NCI-H345 treated with DMSO at 0.1 percent for 48 hours (cell line): ENCODE measurements around the gene TRPM5.

Experiments
- DNase-seq: peaks from one replicate; lab custom pipeline; 2025; ENCODE audit not compliant: unreplicated experiment; lab: John Stamatoyannopoulos, UW

TRPM5 gene

DNA sequence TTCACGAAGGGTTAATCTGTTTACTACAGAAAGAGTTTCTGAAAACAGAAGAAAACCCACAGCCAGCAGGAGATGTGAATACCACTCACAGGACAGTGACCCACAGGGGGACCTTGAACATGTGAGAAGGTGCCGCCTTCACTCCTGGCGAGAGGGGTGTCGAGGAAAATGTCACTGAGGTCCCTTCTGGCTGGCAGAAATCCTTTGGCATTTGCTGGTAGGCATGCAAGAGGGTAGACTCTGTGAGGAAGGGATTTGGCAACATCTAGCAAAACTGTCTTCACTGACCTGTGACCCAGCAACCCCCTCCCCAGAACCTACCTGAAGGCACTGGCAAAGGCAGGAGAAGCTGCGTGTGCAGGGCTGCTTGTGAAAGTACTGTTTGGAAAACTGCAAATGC lies 9.1 kb upstream of the TRPM5 start:
- no peak for DNase-seq

GRCh38 chr11:2452321-2453012 lies 8.2 kb upstream of the TRPM5 start:
- no peak for DNase-seq

- DNase-seq = no peak
These were observed 7.6 kb upstream of the TRPM5 start for GRCh38 chr11:2451916-2452315.

DNA sequence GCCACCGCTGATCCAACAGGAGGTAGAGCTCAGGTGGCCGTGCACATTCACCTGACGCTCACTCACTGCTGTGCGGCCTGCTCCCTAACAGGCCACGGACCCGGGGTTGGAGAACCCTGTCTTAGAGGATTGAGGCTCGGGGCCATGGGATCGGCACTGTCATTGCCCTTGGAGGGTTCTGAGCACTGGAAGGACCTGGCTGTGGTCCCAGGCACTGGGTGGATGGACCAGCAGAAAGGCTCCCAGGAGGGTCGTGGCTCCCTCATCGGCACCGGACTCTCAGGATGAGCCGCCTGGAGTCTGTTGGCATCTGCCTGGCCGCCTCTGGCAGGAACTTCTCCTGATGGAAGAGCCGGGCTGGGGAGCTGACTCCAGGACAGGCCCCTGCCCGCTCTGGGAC lies 7.0 kb upstream of the TRPM5 start:
- no peak for DNase-seq

GRCh38 chr11:2450321-2451041 lies 6.2 kb upstream of the TRPM5 start:
- no peak for DNase-seq

DNA sequence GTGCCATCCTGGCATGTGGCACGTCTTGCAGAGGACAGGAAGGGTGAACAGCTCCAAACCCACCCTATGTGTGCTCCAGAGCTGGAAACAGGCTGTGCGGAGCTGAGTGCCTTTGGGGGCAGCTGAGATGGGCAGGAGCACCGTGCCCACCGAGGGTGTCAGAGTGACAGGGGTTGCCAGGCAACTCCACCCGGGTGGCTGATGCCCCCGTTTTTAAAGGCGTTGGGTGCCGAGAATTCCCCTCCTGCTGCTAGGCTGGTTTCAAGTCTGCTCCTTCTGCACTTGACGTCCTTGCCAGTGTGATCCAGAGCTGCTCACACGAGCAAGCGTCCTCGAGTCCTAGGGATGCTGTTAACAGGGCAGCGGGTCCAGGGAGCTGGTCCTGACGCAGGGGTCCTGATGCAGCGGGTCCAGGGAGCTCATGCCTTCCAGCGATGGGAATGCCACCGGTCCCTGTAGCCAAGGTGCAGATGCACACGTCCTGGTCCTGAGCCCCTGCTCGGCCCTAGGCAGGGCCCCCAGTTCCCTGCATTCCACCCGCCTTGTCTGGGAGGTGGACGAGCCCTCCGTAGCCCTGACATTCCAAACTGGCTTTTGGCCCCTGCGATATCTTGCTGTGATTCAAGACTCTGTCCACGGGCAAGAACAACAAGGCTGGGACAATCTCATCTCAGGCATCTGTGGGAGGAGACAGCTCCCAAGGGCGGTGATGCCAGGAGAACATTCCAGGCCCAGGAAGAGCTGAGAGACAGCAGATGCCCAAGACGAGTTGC lies 5.4 kb upstream of the TRPM5 start:
- no peak for DNase-seq

- DNase-seq = no peak
These were observed 4.6 kb upstream of the TRPM5 start for GRCh38 chr11:2448661-2449547.

DNA sequence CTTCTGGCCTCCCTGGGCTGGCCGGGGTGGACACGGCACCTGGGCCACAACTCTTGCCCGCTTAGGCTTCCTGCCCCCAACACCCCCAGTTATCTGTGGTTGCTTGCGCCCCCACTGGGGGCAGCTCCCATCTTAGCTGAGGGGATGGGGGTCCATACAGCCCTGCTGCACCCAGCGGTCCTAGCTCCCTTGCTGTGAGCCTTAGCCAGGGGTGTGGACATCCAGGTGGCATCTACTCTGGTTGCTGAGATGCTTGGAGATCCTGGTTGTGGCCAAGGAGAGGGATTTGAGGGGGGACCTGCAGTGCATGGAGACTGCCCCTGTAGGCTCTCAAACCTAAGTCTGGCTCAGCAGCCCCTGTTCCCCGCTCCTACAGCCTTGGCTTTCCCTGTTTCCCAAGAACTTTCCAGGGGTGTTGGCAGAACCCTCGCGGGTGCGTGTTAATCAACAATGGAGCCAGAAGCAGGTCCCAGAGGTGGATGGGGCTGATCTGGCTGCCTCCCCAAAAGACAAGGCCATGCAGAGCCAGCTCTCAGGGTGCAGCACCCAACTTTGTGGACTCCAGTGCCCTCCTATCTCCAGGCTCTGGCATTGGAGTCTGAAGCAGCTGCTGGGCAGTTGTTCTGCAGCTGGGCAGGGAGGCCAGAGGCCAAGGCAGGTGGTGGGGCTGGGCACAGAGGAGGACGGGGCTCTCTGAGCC lies 3.8 kb upstream of the TRPM5 start:
- DNase-seq = no peak

GRCh38 chr11:2447253-2447950 lies 3.1 kb upstream of the TRPM5 start:
- no peak for DNase-seq

DNA sequence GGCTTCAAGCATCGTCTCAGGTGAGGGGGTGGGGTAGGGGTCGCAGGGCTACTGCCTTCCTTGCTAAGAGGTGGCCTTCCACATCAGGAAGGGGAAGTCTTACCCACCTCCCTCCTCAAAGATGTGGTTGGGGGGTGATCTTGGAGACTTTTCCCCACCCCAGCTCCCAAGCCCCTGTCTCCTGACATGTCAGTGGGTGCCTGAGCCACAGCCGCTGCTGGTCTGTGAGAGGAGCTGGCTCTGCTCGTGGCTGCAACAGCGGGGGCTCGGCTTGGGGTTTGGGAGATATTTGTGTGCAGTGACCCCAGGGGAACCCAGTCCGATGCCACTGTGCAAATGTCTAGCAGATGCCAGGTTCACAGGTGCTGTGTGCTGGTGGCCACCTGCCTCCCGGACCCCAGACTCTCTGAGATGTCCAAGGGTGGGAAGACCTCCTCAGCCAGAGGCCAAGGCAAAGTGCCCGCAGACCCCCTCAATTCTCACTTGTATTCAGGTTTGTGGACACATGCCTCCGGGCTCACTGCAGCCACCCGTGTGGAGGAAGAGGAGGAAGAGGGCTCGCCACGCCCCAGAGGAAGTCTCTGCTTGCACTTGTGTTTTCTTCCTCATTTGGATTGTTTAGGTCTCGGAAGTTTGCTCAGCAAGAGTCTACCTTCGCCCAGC lies 2.4 kb upstream of the TRPM5 start:
- no peak for DNase-seq

DNA sequence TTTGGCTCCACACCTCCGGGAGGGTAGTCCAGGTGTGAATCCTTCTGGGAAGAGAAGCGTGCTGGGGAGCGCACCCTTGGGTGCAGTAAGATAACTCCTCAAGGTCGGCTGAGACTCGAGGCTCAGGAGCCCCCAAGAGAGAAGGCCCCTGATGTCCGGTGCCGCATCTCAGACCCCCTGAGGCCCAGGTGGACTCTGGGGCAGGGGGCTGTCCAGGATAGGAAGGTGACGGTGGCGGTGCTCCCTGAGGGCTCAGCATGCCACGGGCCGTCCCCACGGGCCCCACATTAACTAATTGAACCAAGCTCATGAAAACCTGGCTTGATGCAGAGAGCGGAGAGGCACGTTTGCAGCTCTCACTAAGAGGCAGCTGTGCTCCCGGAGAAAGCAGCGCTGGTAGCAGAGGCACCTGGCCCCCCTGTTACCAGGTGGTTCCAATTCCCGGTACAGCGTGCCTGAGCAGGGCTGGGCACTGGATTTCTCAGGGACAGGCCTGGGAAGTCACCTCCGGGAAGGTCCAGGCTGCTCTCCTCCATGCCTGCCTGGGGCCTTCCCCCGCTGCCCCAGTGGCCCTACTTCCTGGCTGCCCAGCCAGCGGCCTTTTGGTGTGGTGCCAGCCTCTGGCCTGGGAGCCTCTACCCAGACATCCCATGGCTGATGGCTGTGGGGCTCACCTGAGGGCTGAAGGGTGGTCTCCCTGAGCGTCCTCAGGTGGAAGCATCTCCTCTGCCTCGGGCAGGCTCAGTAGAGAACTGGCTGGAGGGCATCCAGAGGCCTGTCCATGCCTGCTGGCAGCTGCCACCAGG lies 1.6 kb upstream of the TRPM5 start:
- DNase-seq = no peak

- DNase-seq = peak; percentile 25
These were observed 769 bp upstream of the TRPM5 start, which contains the start of gene KCNQ1 for GRCh38 chr11:2444821-2445745. Gene KCNQ1, plus strand, starts transcription at chr11:2445008. Its CDS starts 91 bp downstream, at chr11:2445099.

- no peak for DNase-seq
These were observed 908 bp downstream of the TRPM5 start for GRCh38 chr11:2443406-2443805.

- no peak for DNase-seq
These were observed 1.7 kb downstream of the TRPM5 start for GRCh38 chr11:2442589-2442988.

- DNase-seq = no peak
These were observed 3.1 kb downstream of the TRPM5 start for GRCh38 chr11:2441171-2441570.

- no peak for DNase-seq
These were observed 3.7 kb downstream of the TRPM5 start for GRCh38 chr11:2440646-2441045.

DNA sequence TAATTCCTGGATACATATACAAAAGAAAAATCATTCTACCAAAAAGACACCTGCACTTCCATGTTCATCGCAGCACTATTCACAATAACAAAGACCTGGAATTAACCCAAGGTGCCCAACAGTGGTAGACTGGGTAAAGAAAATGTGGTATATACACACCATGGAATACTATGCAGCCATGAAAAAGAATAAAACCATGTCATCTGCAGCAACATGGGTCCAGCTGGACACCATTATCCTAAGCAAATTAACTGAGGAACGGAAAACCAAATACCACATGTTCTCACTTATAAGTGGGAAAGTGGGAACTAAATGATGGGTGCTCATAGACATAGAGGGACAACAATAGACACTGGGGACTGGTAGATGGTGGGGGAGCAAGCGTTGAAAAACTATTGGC lies 4.5 kb downstream of the TRPM5 start:
- no peak for DNase-seq
